Keratinocyte (primary cell): ENCODE data around the gene FNDC3A.
A peak's percentile ranks its signal among the peaks of the same experiment; 100 is the strongest.

Source experiments
- EZH2 ChIP-seq: IDR thresholded peaks from one replicate; pipeline ENCODE4 v1.6.1; 2012; ENCODE audit warnings: inconsistent platforms, mild to moderate bottlenecking, low read length, moderate library complexity
- TF ChIP-seq, protein P1 (sequence below), 3 experiments: IDR thresholded peaks in 1 of 3; conservative IDR thresholded peaks in 1 of 3; optimal IDR thresholded peaks in 1 of 3; 2 replicates in 2 of 3; 3 replicates in 1 of 3; pipeline versions ENCODE3 to v1.5.1; 2011; ENCODE audit warnings: low read length in 3 of 3, mild to moderate bottlenecking in 3 of 3, moderate library complexity in 2 of 3, control low read depth in 1 of 3, inconsistent platforms in 1 of 3; ENCODE audit not compliant: insufficient read depth in 2 of 3; ENCODE audit errors: extremely low read depth in 1 of 3

DNA sequence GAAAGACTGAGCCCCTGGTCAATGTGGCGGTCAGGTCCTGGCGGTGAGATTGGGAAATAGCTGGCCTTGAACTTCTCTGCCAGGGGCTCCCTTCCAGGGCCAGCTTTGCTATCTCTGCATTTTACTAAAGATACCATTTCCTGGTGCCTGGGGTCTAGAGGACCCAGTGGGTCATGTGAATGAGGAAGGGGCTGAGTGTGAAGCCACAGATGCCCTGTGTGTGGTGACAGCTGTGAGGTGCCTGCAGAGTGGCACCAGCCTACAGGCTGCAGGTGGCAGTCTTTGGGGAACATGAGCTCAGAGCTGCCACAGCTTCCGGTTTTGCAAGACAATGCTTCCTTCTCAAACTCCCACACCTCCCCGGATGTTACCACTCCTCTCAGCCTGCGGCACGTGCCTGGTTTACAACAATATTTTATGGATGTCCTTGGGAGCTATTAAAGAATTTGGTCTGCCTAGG, 239.2 kb downstream of the FNDC3A start:
- no peak for TF ChIP-seq EZH2
- TF ChIP-seq, protein P1, sequence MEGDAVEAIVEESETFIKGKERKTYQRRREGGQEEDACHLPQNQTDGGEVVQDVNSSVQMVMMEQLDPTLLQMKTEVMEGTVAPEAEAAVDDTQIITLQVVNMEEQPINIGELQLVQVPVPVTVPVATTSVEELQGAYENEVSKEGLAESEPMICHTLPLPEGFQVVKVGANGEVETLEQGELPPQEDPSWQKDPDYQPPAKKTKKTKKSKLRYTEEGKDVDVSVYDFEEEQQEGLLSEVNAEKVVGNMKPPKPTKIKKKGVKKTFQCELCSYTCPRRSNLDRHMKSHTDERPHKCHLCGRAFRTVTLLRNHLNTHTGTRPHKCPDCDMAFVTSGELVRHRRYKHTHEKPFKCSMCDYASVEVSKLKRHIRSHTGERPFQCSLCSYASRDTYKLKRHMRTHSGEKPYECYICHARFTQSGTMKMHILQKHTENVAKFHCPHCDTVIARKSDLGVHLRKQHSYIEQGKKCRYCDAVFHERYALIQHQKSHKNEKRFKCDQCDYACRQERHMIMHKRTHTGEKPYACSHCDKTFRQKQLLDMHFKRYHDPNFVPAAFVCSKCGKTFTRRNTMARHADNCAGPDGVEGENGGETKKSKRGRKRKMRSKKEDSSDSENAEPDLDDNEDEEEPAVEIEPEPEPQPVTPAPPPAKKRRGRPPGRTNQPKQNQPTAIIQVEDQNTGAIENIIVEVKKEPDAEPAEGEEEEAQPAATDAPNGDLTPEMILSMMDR (optimal IDR thresholded peaks at IDR 0.05 in 1 of 3, IDR thresholded peaks at IDR 0.05 in 1 of 3, conservative IDR thresholded peaks at IDR 0.05 in 1 of 3; ENCODE audit: extremely low read depth in 1 of 3, insufficient read depth in 2 of 3, low read length in 3 of 3), result peak in 1 of 3 experiments; percentile 31
